Measurements from ENCODE around the gene POU2F2.

The POU2F2 gene

GRCh38 chr19:42091300-42091699, 40.9 kb downstream of the POU2F2 start:
- H3K4me3 ChIP-seq (ENCODE audit: low read depth, low read length) = no peak overlapping the region
- TF ChIP-seq, protein P1, sequence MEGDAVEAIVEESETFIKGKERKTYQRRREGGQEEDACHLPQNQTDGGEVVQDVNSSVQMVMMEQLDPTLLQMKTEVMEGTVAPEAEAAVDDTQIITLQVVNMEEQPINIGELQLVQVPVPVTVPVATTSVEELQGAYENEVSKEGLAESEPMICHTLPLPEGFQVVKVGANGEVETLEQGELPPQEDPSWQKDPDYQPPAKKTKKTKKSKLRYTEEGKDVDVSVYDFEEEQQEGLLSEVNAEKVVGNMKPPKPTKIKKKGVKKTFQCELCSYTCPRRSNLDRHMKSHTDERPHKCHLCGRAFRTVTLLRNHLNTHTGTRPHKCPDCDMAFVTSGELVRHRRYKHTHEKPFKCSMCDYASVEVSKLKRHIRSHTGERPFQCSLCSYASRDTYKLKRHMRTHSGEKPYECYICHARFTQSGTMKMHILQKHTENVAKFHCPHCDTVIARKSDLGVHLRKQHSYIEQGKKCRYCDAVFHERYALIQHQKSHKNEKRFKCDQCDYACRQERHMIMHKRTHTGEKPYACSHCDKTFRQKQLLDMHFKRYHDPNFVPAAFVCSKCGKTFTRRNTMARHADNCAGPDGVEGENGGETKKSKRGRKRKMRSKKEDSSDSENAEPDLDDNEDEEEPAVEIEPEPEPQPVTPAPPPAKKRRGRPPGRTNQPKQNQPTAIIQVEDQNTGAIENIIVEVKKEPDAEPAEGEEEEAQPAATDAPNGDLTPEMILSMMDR (IDR thresholded peaks at IDR 0.05) = no peak
- H3K27me3 ChIP-seq (ENCODE audit: control insufficient read depth, insufficient read depth, low read length) = no peaks in the 10 kb centered on the region
- no peaks in the 10 kb centered on the region for H3K9me3 ChIP-seq (ENCODE audit: control insufficient read depth, low read length)
- no peak overlapping the region for H3K9ac ChIP-seq
- no peaks in the 10 kb centered on the region for H3K4me1 ChIP-seq
- no peak overlapping the region for H2AFZ ChIP-seq
- no peak overlapping the region for H3K4me2 ChIP-seq (ENCODE audit: low read length)
- H3K79me2 ChIP-seq = no peaks in the 10 kb centered on the region
- no peak overlapping the region for H3K27ac ChIP-seq
- H3K36me3 ChIP-seq (ENCODE audit: control insufficient read depth, insufficient read depth, low read length) = no peaks in the 10 kb centered on the region

DNA sequence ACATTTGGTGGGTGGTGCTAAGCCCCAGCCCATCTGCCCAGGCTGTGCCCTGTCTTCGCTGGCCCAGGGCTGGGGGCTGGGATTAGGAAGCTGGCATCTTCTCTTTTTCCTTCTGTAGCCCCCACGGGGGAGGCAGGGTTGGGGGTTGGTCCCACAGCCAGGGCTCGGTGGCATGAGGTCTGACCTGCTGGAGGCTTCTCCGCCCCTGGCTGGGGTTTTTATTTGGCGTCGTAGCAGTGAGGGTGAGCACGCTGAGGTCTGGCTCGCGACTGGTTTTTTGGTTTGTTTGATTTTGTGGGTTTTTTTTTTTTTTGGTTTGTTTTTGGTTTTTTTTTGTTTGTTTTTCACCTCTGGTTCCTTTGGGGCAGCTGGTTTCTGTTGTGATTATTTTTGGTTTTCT, 41.6 kb downstream of the POU2F2 start:
- no peaks in the 10 kb centered on the region for H3K4me1 ChIP-seq
- H3K27ac ChIP-seq = no peak overlapping the region

DNA sequence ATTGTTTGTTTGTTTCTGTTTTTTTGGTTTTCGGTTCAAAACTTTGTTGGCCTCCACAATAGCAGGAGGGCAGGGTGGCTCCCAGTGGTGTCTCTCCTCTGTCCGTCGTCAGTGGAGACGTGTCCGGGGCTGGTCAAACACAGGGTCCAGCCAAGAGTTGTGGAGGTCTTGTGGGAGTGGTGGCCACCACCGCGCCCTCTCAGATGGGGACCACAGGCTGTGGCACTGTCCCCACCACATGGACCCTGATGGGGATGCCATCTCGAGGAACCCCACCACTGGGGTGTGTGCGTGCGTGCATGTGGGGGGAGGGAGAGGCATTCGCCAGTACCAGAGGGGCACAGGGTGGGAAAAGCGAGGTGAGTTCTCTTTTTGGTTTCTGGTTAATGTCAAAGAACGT, 42.5 kb downstream of the POU2F2 start:
- H3K9me3 ChIP-seq (ENCODE audit: control insufficient read depth, low read length) = no peaks in the 10 kb centered on the region
- H3K9ac ChIP-seq = no peak overlapping the region
- no peak overlapping the region for H3K4me3 ChIP-seq (ENCODE audit: low read depth, low read length)
- no peaks in the 10 kb centered on the region for H3K4me1 ChIP-seq
- H3K27me3 ChIP-seq (ENCODE audit: control insufficient read depth, insufficient read depth, low read length) = no peaks in the 10 kb centered on the region
- no peaks in the 10 kb centered on the region for H3K36me3 ChIP-seq (ENCODE audit: control insufficient read depth, insufficient read depth, low read length)
- H3K27ac ChIP-seq = no peak overlapping the region
- H2AFZ ChIP-seq = no peak overlapping the region
- H3K79me2 ChIP-seq = no peaks in the 10 kb centered on the region
- TF ChIP-seq, protein P1 (IDR thresholded peaks at IDR 0.05) = no peak
- H3K4me2 ChIP-seq (ENCODE audit: low read length) = no peak overlapping the region

More for the DNA sequence above, 41.6 kb downstream of the POU2F2 start:
- no peaks in the 10 kb centered on the region for H3K9me3 ChIP-seq (ENCODE audit: control insufficient read depth, low read length)
- H3K79me2 ChIP-seq = no peaks in the 10 kb centered on the region
- no peaks in the 10 kb centered on the region for H3K36me3 ChIP-seq (ENCODE audit: control insufficient read depth, insufficient read depth, low read length)
- no peaks in the 10 kb centered on the region for H3K27me3 ChIP-seq (ENCODE audit: control insufficient read depth, insufficient read depth, low read length)
- H3K4me2 ChIP-seq (ENCODE audit: low read length) = no peak overlapping the region
- no peak overlapping the region for H3K9ac ChIP-seq
- H2AFZ ChIP-seq = no peak overlapping the region
- TF ChIP-seq, protein P1 (IDR thresholded peaks at IDR 0.05) = no peak
- no peak overlapping the region for H3K4me3 ChIP-seq (ENCODE audit: low read depth, low read length)

GRCh38 chr19:42089191-42089750, 43.0 kb downstream of the POU2F2 start:
- H3K36me3 ChIP-seq (ENCODE audit: control insufficient read depth, insufficient read depth, low read length) = no peaks in the 10 kb centered on the region
- no peak overlapping the region for H3K9ac ChIP-seq
- H2AFZ ChIP-seq = peak overlapping the region; percentile 80
- no peak overlapping the region for H3K27ac ChIP-seq
- TF ChIP-seq, protein P1 (IDR thresholded peaks at IDR 0.05) = no peak
- no peaks in the 10 kb centered on the region for H3K9me3 ChIP-seq (ENCODE audit: control insufficient read depth, low read length)
- H3K4me1 ChIP-seq = no peaks in the 10 kb centered on the region
- H3K79me2 ChIP-seq = no peaks in the 10 kb centered on the region
- no peaks in the 10 kb centered on the region for H3K27me3 ChIP-seq (ENCODE audit: control insufficient read depth, insufficient read depth, low read length)
- no peak overlapping the region for H3K4me3 ChIP-seq (ENCODE audit: low read depth, low read length)
- H3K4me2 ChIP-seq (ENCODE audit: low read length) = no peak overlapping the region

GRCh38 chr19:42088471-42089190, 43.6 kb downstream of the POU2F2 start:
- Histone ChIP-seq H3K27ac (no peak overlapping the region), H3K4me3 (ENCODE audit: low read depth, low read length) (no peak overlapping the region), H3K36me3 (ENCODE audit: control insufficient read depth, insufficient read depth, low read length) (no peaks in the 10 kb centered on the region), H3K79me2 (no peaks in the 10 kb centered on the region), H3K9ac (no peak overlapping the region), H3K4me1 (no peaks in the 10 kb centered on the region), H3K9me3 (ENCODE audit: control insufficient read depth, low read length) (no peaks in the 10 kb centered on the region), H3K4me2 (ENCODE audit: low read length) (no peak overlapping the region), H3K27me3 (ENCODE audit: control insufficient read depth, insufficient read depth, low read length) (no peaks in the 10 kb centered on the region), H2AFZ (peak overlapping the region; percentile 80)
- TF ChIP-seq, protein P1 (IDR thresholded peaks at IDR 0.05) = no peak
